NCI-H226 (cell line): ENCODE measurements around the gene NPPC.
A peak's percentile ranks its signal among the peaks of the same experiment; 100 is the strongest.
"Not testable (repeated sequence)": the region's sequence is repeated elsewhere in the genome, so short reads cannot be mapped to it uniquely, and the experiment has no call there.

Experiments used
- DNase-seq: peaks from one replicate; pipeline ENCODE4 v3.0.0-alpha.2; 2015

NPPC gene

GRCh38 chr2:231883468-231883881 lies 42.7 kb downstream of the NPPC start:
- DNase-seq: no peak

GRCh38 chr2:231882646-231883045 lies 43.5 kb downstream of the NPPC start:
- DNase-seq: no peak

DNA sequence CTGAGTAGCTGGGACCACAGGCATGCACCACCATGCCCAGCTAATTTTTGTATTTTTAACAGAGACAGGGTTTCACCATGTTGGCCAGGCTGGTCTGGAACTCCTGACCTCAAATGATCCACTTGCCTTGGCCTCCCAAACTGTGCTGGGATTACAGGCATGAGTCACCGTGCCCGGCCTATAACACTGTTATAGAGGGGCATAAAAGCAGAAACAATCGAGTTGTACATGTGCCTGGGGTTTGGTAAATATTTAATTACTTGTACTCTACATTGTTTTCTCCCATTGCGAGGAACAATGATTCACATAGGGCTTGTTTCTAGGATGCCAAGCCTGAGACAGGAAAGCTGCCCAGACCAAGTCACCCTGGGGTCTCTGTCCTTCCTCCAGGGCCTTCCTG lies 45.8 kb downstream of the NPPC start:
- DNase-seq: not testable (repeated sequence)

DNA sequence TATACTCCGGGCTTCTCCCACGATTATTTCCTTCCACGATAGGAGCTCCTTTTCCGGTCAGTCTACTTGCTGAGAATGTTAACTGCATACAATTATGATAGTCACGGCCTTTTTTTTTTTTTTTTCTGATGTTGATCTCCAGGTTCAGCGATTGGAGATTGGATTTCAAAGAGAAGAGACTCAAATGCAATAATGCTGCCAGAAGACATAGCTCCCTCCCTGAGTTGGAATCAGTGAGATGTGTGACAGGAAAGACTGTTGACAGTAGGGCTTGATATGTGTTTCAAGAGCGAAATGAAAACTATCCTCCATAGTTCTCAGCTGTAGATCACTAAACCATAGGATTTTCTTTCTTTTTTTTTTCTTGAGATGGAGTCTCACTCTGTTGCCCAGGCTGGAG lies 47.0 kb downstream of the NPPC start:
- DNase-seq: no peak

GRCh38 chr2:231877533-231878456 lies 48.4 kb downstream of the NPPC start:
- peak; percentile 42 for DNase-seq

DNA sequence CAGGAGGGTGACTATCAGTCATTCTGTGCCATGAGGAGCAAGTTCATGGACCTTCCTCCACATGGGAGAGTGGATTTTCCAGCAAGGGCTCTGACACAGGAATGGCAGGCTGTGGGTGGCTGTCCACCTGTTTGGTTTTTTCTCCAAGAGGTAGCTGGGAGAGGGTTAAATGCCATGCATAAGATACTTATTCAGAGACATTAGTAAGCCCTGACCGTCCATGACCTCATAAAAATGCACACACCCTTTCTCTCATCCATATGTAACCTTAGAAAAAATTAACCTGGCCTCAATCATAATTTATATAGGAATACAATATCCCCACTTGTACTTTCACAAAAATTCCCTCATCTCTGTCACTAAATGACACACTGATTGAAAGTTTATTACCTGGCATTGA lies 51.3 kb downstream of the NPPC start:
- DNase-seq: no peak
